Neural cell (in vitro differentiated cells): ENCODE data around the gene ENTREP1. TPM values are rescaled to one million over a fixed set of nuclear protein-coding genes. Genes with fewer than 3 reads are reported as not detected.

ENCODE experiments used
- H2AFZ ChIP-seq: fragments of 200-600, 300-800 bp; sonication (generic), shearing (Covaris generic); 2 replicates; pipeline ENCODE4 v1.6.0; 2014; ENCODE audit warnings: low read depth, mild to moderate bottlenecking, antibody characterized with exemption, low read length, moderate library complexity
- H3F3A ChIP-seq: fragments of 200-600 bp; shearing (Covaris generic); 2 replicates; pipeline ENCODE4 v1.6.1; 2016; ENCODE audit warnings: mild to moderate bottlenecking, moderate library complexity, mixed read lengths, antibody characterized with exemption, low read length; ENCODE audit not compliant: insufficient read depth, poor library complexity, severe bottlenecking
- H3K27ac ChIP-seq: fragments of 200-600, 300-800 bp; sonication (generic), shearing (Covaris generic); 2 replicates; pipeline ENCODE4 v1.5.1; 2014; ENCODE audit warnings: mild to moderate bottlenecking, low read length, moderate library complexity
- H3K27me3 ChIP-seq: fragments of 300-800, 200-600 bp; sonication (generic), shearing (Covaris generic); 2 replicates; pipeline ENCODE4 v1.6.0; 2014; ENCODE audit warnings: mild to moderate bottlenecking, low read depth, low read length, moderate library complexity; ENCODE audit not compliant: insufficient read depth
- H3K36me3 ChIP-seq: fragments of 300-800, 200-600 bp; sonication (generic), shearing (Covaris generic); 2 replicates; pipeline ENCODE4 v1.5.1; 2014; ENCODE audit warnings: mild to moderate bottlenecking, antibody characterized with exemption, low read length, moderate library complexity; ENCODE audit not compliant: insufficient read depth
- H3K4me2 ChIP-seq: fragments of 300-800, 200-600 bp; sonication (generic), shearing (Covaris generic); 2 replicates; pipeline ENCODE4 v1.6.0; 2014; ENCODE audit warnings: mild to moderate bottlenecking, low read length
- H3K4me3 ChIP-seq: fragments of 300-800, 200-600 bp; sonication (generic), shearing (Covaris generic); 2 replicates; pipeline ENCODE4 v1.5.1; 2014; ENCODE audit warnings: mild to moderate bottlenecking, low read length, moderate library complexity
- H3K79me2 ChIP-seq: fragments of 200-600 bp; shearing (Covaris generic); replicated peaks from 2 replicates; pipeline ENCODE4 v1.6.0; 2014; ENCODE audit warnings: mild to moderate bottlenecking, low read length, moderate library complexity; ENCODE audit not compliant: insufficient read depth
- H3K9ac ChIP-seq: fragments of 300-800, 200-600 bp; sonication (generic), shearing (Covaris generic); 2 replicates; pipeline ENCODE4 v1.6.1; 2016; ENCODE audit warnings: mild to moderate bottlenecking, low read length, mixed read lengths
- H3K9me2 ChIP-seq: fragments of 200-600 bp; shearing (Covaris generic); 2 replicates; pipeline ENCODE4 v1.6.1; 2016; ENCODE audit warnings: mild to moderate bottlenecking, low read length, mixed read lengths; ENCODE audit not compliant: insufficient read depth
- H3K9me3 ChIP-seq: fragments of 200-600, 300-800 bp; sonication (generic), shearing (Covaris generic); 2 replicates; pipeline ENCODE4 v1.6.1; 2016; ENCODE audit warnings: mild to moderate bottlenecking, mixed run types, low read length, moderate library complexity, mixed read lengths
- H4K20me1 ChIP-seq: fragments of 200-600 bp; shearing (Covaris generic); 2 replicates; pipeline ENCODE4 v1.6.1; 2016; ENCODE audit warnings: mild to moderate bottlenecking, mixed run types; ENCODE audit not compliant: insufficient read depth
- CTCF ChIP-seq: fragments of 450-650 bp; IDR thresholded peaks from 2 replicates; pipeline ENCODE4 v1.5.1; 2014; ENCODE audit warnings: antibody characterized with exemption, mild to moderate bottlenecking, moderate library complexity; ENCODE audit not compliant: poor library complexity, severe bottlenecking
- EP300 ChIP-seq: fragments of 450-650 bp; conservative IDR thresholded peaks from 2 replicates; pipeline ENCODE4 v1.6.1; 2014; ENCODE audit warnings: antibody characterized with exemption, mild to moderate bottlenecking, moderate library complexity; ENCODE audit not compliant: poor library complexity, severe bottlenecking
- MXI1 ChIP-seq: fragments of 450-650 bp; conservative IDR thresholded peaks from 2 replicates; pipeline ENCODE4 v1.6.1; 2014; ENCODE audit warnings: antibody characterized with exemption, mild to moderate bottlenecking; ENCODE audit not compliant: poor library complexity, severe bottlenecking
- POLR2AphosphoS5 ChIP-seq: IDR thresholded peaks from 2 replicates; pipeline ENCODE4 v1.6.1; 2012
- TAF1 ChIP-seq: IDR thresholded peaks from 2 replicates; pipeline ENCODE4 v1.6.1; 2012; ENCODE audit warnings: low read depth
- polyA plus RNA-seq: library from polyadenylated mRNA; depleted of rRNA; stranded (reverse); fragments of >200 nt; gene quantifications from 2 replicates; pipeline ENCODE4 v1.2.3, GENCODE V29; 2014
- TF ChIP-seq, protein P1 (sequence below): IDR thresholded peaks from 2 replicates; pipeline ENCODE4 v1.6.1; 2012; ENCODE audit warnings: borderline replicate concordance

The ENTREP1 gene
- polyA plus RNA-seq, 1 donor from 2014 or later, result 2.0 TPM

- no peak overlapping the region for H2AFZ ChIP-seq
- no peaks in the 10 kb centered on the region for H3K9me3 ChIP-seq
- no peaks in the 10 kb centered on the region for H3K79me2 ChIP-seq
- no peaks in the 10 kb centered on the region for H3K27me3 ChIP-seq
- TF ChIP-seq MXI1 (no peak), CTCF (no peak), POLR2AphosphoS5 (no peak)
- H3K4me2 ChIP-seq, result no peak overlapping the region
- no peaks in the 10 kb centered on the region for H3K36me3 ChIP-seq
- no peak overlapping the region for H3K27ac ChIP-seq
- H4K20me1 ChIP-seq, result no peaks in the 10 kb centered on the region
- H3K9me2 ChIP-seq, result no peaks in the 10 kb centered on the region
- H3K4me3 ChIP-seq, result no peak overlapping the region
- no peaks in the 10 kb centered on the region for H3F3A ChIP-seq
- no peak overlapping the region for H3K9ac ChIP-seq
These were observed 45.8 kb upstream of the ENTREP1 start for GRCh38 chr9:69279084-69279731.

- TF ChIP-seq CTCF (no peak), EP300 (no peak), TAF1 (no peak)
- TF ChIP-seq, protein P1, sequence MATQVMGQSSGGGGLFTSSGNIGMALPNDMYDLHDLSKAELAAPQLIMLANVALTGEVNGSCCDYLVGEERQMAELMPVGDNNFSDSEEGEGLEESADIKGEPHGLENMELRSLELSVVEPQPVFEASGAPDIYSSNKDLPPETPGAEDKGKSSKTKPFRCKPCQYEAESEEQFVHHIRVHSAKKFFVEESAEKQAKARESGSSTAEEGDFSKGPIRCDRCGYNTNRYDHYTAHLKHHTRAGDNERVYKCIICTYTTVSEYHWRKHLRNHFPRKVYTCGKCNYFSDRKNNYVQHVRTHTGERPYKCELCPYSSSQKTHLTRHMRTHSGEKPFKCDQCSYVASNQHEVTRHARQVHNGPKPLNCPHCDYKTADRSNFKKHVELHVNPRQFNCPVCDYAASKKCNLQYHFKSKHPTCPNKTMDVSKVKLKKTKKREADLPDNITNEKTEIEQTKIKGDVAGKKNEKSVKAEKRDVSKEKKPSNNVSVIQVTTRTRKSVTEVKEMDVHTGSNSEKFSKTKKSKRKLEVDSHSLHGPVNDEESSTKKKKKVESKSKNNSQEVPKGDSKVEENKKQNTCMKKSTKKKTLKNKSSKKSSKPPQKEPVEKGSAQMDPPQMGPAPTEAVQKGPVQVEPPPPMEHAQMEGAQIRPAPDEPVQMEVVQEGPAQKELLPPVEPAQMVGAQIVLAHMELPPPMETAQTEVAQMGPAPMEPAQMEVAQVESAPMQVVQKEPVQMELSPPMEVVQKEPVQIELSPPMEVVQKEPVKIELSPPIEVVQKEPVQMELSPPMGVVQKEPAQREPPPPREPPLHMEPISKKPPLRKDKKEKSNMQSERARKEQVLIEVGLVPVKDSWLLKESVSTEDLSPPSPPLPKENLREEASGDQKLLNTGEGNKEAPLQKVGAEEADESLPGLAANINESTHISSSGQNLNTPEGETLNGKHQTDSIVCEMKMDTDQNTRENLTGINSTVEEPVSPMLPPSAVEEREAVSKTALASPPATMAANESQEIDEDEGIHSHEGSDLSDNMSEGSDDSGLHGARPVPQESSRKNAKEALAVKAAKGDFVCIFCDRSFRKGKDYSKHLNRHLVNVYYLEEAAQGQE, result no peak
- Histone ChIP-seq H3K4me2 (no peak overlapping the region), H3K27ac (no peak overlapping the region), H3K4me3 (no peak overlapping the region), H4K20me1 (no peaks in the 10 kb centered on the region), H3F3A (no peaks in the 10 kb centered on the region), H3K79me2 (no peaks in the 10 kb centered on the region), H3K9me3 (no peaks in the 10 kb centered on the region), H3K27me3 (no peaks in the 10 kb centered on the region), H3K36me3 (no peaks in the 10 kb centered on the region), H2AFZ (no peak overlapping the region), H3K9ac (no peak overlapping the region), H3K9me2 (no peaks in the 10 kb centered on the region)
These were observed 45.3 kb upstream of the ENTREP1 start for GRCh38 chr9:69279733-69280132.

DNA sequence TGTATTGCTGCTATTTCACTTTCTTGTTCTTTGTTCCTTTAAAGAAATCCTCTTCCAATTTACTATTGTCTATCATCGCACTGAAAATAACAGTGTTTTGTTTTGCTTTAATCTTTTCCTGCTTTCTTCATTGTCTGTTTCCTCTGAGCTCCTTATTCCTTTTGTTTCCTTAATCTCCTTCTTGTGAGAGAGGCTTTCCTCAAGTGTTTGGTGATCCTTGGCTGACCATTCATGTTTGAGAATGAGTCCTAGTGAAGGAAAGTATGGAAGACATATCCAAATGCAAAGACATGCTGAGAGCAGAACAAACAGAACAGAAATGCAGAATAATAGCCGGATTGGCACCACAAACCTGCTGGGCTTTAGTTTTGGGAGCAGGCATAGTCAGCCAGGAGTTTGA is 42.0 kb upstream of the ENTREP1 start:
- Histone ChIP-seq H3K27ac (no peak overlapping the region), H3K9ac (no peak overlapping the region), H3K4me3 (no peak overlapping the region), H3K36me3 (no peaks in the 10 kb centered on the region), H3K9me3 (no peaks in the 10 kb centered on the region), H3K79me2 (no peaks in the 10 kb centered on the region), H3F3A (no peaks in the 10 kb centered on the region), H3K9me2 (no peaks in the 10 kb centered on the region), H4K20me1 (no peaks in the 10 kb centered on the region), H3K27me3 (no peaks in the 10 kb centered on the region), H2AFZ (no peak overlapping the region), H3K4me2 (no peak overlapping the region)
- TF ChIP-seq, protein P1, result no peak
- no peak for TF ChIP-seq EP300
